ENCODE data around the gene ADH1C. TPM values are rescaled to one million over a fixed set of nuclear protein-coding genes. Genes with fewer than 3 reads are reported as not detected.
"Not testable (repeated sequence)": the region's sequence is repeated elsewhere in the genome, so short reads cannot be mapped to it uniquely, and the experiment has no call there.

ADH1C gene
- 10 to 100 TPM in 4 of 12 donors, 1 to 10 TPM in 7, not detected in 1; 5.5 to 18.2 (median 8.8) TPM for polyA plus RNA-seq (ENCODE audit: insufficient read length in 12 of 12)
- long read RNA-seq, donor 1, transcript ADH1C-204 (9 exons, 1,740 nt): major isoform, 26 of 59 reads
- long read RNA-seq, donor 1, partial matches to known transcripts: 33 of 59 reads
- long read RNA-seq, donor 1, other reads (novel, unspliced or antisense): 0 of 59 reads
- long read RNA-seq, donor 2, partial matches to known transcripts: 0 of 1 reads
- long read RNA-seq, donor 2, other reads (novel, unspliced or antisense): 0 of 1 reads
- long read RNA-seq, donor 3, partial matches to known transcripts: 0 of 1 reads
- long read RNA-seq, donor 3, other reads (novel, unspliced or antisense): 0 of 1 reads
- long read RNA-seq, donor 4, partial matches to known transcripts: 0 of 1 reads
- long read RNA-seq, donor 4, other reads (novel, unspliced or antisense): 0 of 1 reads
- long read RNA-seq, donor 5, partial matches to known transcripts: 0 of 2 reads
- long read RNA-seq, donor 5, other reads (novel, unspliced or antisense): 0 of 2 reads
- long read RNA-seq, donor 6, partial matches to known transcripts: 0 of 1 reads
- long read RNA-seq, donor 6, other reads (novel, unspliced or antisense): 0 of 1 reads
- long read RNA-seq, donor 7: 0 reads
- long read RNA-seq, donor 8, partial matches to known transcripts: 0 of 4 reads
- long read RNA-seq, donor 8, other reads (novel, unspliced or antisense): 0 of 4 reads
- long read RNA-seq, donor 9, partial matches to known transcripts: 0 of 2 reads
- long read RNA-seq, donor 9, other reads (novel, unspliced or antisense): 0 of 2 reads
- long read RNA-seq, donor 10, transcript ADH1C-204 (9 exons, 1,740 nt): major isoform, 5 of 5 reads
- long read RNA-seq, donor 10, partial matches to known transcripts: 0 of 5 reads
- long read RNA-seq, donor 10, other reads (novel, unspliced or antisense): 0 of 5 reads
- long read RNA-seq, donor 11: 0 reads

GRCh38 chr4:99352602-99353537 is at the start of gene ADH1C:
Gene ADH1C (minus strand): TSS chr4:99352746. CDS start chr4:99352675, 71 bp downstream.
- peak; percentile 80 for DNase-seq

- no peak for DNase-seq
Measured at GRCh38 chr4:99400831-99401230, 48.3 kb upstream of the ADH1C start.

- no peak for DNase-seq
Measured at GRCh38 chr4:99399017-99399416, 46.5 kb upstream of the ADH1C start.

- DNase-seq: no peak
Measured at GRCh38 chr4:99395595-99396364, 43.2 kb upstream of the ADH1C start.

GRCh38 chr4:99394896-99395295 is 42.4 kb upstream of the ADH1C start:
- no peak for DNase-seq

GRCh38 chr4:99390055-99390454 is 37.5 kb upstream of the ADH1C start:
- DNase-seq: no peak

GRCh38 chr4:99389606-99390005 is 37.1 kb upstream of the ADH1C start:
- DNase-seq: no peak

- peak; percentile 92 for DNase-seq
Measured at GRCh38 chr4:99383833-99384392, 31.4 kb upstream of the ADH1C start.

GRCh38 chr4:99383399-99383798 is 30.9 kb upstream of the ADH1C start:
- peak; percentile 52 for DNase-seq

GRCh38 chr4:99382745-99383360 is 30.3 kb upstream of the ADH1C start:
- no peak for DNase-seq

GRCh38 chr4:99381588-99382175 is 29.1 kb upstream of the ADH1C start:
- no peak for DNase-seq

GRCh38 chr4:99379571-99379970 is 27.0 kb upstream of the ADH1C start:
- DNase-seq: no peak

GRCh38 chr4:99378876-99379275 is 26.3 kb upstream of the ADH1C start:
- no peak for DNase-seq

- not testable (repeated sequence) for DNase-seq
Measured at GRCh38 chr4:99377341-99377740, 24.8 kb upstream of the ADH1C start.

GRCh38 chr4:99372464-99372863 is 19.9 kb upstream of the ADH1C start:
- not testable (repeated sequence) for DNase-seq

- DNase-seq: not testable (repeated sequence)
Measured at GRCh38 chr4:99367817-99368216, 15.3 kb upstream of the ADH1C start.

- DNase-seq: no peak
Measured at GRCh38 chr4:99366491-99366890, 13.9 kb upstream of the ADH1C start.

GRCh38 chr4:99362768-99363167 is 10.2 kb upstream of the ADH1C start:
- DNase-seq: no peak

GRCh38 chr4:99361899-99362275 is 9.3 kb upstream of the ADH1C start:
- no peak for DNase-seq
